Naive B cell (primary cell): Measurements from ENCODE around the gene ELP4. TPM values are rescaled to one million over a fixed set of nuclear protein-coding genes. Genes with fewer than 3 reads are reported as not detected.
"Not testable (repeated sequence)": the region's sequence is repeated elsewhere in the genome, so short reads cannot be mapped to it uniquely, and the experiment has no call there.

Source experiments
- ATAC-seq, 2 donors: fragments of 150-1000 bp; cut with Tn5 transposase; 2 replicates each; pipeline ENCODE4 v1.10.0; 2021; ENCODE audit warnings: low read depth in 2 of 2, mild to moderate bottlenecking in 2 of 2, moderate library complexity in 2 of 2
- DNase-seq: peaks from one replicate; pipeline ENCODE4 v3.0.0; 2022
- H3K27ac Mint-ChIP-seq, 6 donors: one replicate each; pipeline ENCODE4 v1.8.0; 2020 to 2022; ENCODE audit warnings: mild to moderate bottlenecking in 6 of 6, mixed read lengths in 6 of 6, moderate library complexity in 5 of 6, inconsistent platforms in 2 of 6
- H3K27me3 Mint-ChIP-seq, 3 donors: one replicate each; pipeline ENCODE4 v1.8.0; 2021 to 2022; ENCODE audit warnings: mixed read lengths in 3 of 3, mild to moderate bottlenecking in 1 of 3
- H3K36me3 Mint-ChIP-seq, 2 donors: one replicate each; pipeline ENCODE4 v1.8.0; 2020 to 2022; ENCODE audit warnings: mixed read lengths in 2 of 2, inconsistent platforms in 1 of 2, mild to moderate bottlenecking in 1 of 2
- H3K4me1 Mint-ChIP-seq, 3 donors: one replicate each; pipeline ENCODE4 v1.8.0; 2020 to 2022; ENCODE audit warnings: mixed read lengths in 3 of 3, inconsistent platforms in 1 of 3, mild to moderate bottlenecking in 1 of 3, moderate library complexity in 1 of 3
- H3K4me3 Mint-ChIP-seq, 8 donors: one replicate each; pipeline ENCODE4 v1.8.0; 2020 to 2022; ENCODE audit warnings: mild to moderate bottlenecking in 8 of 8, mixed read lengths in 8 of 8, moderate library complexity in 8 of 8, inconsistent platforms in 2 of 8
- H3K9me3 Mint-ChIP-seq, 7 donors: one replicate each; pipeline ENCODE4 v1.8.0; 2020 to 2022; ENCODE audit warnings: mixed read lengths in 7 of 7, mild to moderate bottlenecking in 5 of 7, inconsistent platforms in 2 of 7, moderate library complexity in 1 of 7
- polyA plus RNA-seq, 6 donors: library from polyadenylated mRNA; unstranded; fragments of 300-500 nt; fragmentation: Illumina TruSeq; gene quantifications; one replicate each; pipeline ENCODE4 v1.2.3, GENCODE V29; 2021; ENCODE audit warnings: low read depth in 6 of 6

ELP4 gene
- polyA plus RNA-seq, 6 donors from 2014 or later = 16.7 to 25.0 (median 19.9) TPM

DNA sequence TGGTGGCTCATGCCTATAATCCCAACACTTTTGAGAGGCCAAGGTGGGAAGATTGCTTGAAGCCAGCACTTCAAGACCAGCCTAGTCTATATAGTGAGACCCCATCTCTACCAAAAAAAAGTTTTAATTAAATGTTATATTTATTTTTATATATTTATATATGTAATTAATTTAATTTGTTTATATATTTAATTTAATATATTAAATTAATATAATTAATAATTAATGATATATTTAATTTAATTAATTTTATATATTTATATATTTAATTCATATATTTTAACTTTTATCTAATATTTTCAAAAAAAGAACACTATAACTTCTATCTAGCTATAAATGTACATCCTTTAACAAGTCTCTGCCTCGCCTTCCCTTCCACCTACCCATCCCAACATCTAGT is 196.8 kb downstream of the ELP4 start:
- no peak for ATAC-seq
- H3K4me3 Mint-ChIP-seq = no peak overlapping the region

DNA sequence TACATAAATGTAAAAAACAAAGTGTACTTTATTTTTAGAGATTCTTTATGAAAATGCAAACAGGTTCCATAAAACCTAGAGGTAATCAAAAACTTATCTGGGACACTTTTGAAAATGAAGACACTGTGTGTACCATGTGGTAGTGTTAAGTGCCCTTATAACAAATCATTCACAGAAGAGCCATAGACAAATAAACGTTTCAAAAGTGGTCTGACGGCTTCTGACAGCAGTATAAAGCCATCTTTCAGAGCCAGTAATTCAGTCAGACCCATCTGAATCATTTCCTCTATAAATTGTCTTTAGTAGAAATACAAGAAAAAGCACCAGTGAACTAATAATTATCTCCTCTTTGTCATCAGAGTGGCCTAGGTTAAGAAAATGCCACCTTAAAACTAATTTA is 201.6 kb downstream of the ELP4 start:
- no peak overlapping the region for H3K4me3 Mint-ChIP-seq
- H3K9me3 Mint-ChIP-seq = peaks cover 0 to 3% (median 0%) of the 10 kb centered on the region in 7 donors
- H3K36me3 Mint-ChIP-seq = peaks cover 19 to 20% of the 10 kb centered on the region in 2 donors
- no peak overlapping the region for H3K27ac Mint-ChIP-seq
- no peak for ATAC-seq
- no peaks in the 10 kb centered on the region for H3K27me3 Mint-ChIP-seq
- no peak for DNase-seq
- peaks cover 0 to 4% (median 0%) of the 10 kb centered on the region in 3 donors for H3K4me1 Mint-ChIP-seq

More for the DNA sequence above, 196.8 kb downstream of the ELP4 start:
- H3K27ac Mint-ChIP-seq = no peak overlapping the region
- peaks cover 0 to 3% (median 0%) of the 10 kb centered on the region in 7 donors for H3K9me3 Mint-ChIP-seq
- DNase-seq = no peak
- no peaks in the 10 kb centered on the region for H3K27me3 Mint-ChIP-seq
- peaks cover 12 to 15% of the 10 kb centered on the region in 2 donors for H3K36me3 Mint-ChIP-seq
- H3K4me1 Mint-ChIP-seq = peaks cover 0 to 4% (median 0%) of the 10 kb centered on the region in 3 donors

DNA sequence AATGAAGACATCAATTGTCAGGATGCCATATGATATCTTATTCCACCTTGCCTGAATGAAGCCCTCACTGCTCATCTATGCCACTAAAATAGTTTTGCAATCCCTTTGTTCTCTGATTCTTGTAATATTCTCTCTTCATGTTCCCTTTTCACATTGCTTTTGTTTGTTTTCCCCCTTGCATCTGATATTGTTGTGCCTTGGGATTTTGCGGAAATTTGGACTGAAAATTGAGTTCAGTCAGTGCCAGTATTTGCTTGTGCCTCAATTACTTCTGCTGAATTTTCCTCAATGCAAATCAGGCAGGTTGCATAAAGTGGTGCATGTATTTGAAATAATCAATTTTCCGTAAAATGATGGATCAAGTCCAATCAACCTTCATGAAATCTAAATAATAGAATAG is 203.3 kb downstream of the ELP4 start:
- ATAC-seq (no peak), DNase-seq (no peak)
- Mint-ChIP-seq H3K27me3 (no peaks in the 10 kb centered on the region), H3K4me1 (peaks cover 0 to 4% (median 0%) of the 10 kb centered on the region in 3 donors), H3K4me3 (no peak overlapping the region), H3K9me3 (peaks cover 0 to 3% (median 0%) of the 10 kb centered on the region in 7 donors), H3K27ac (peak overlapping the region in 1 of 6 donors; percentile 71), H3K36me3 (peaks cover 12 to 13% of the 10 kb centered on the region in 2 donors)

GRCh38 chr11:31714840-31715239 is 205.3 kb downstream of the ELP4 start:
- DNase-seq (no peak), ATAC-seq (no peak)
- Mint-ChIP-seq H3K27me3 (no peaks in the 10 kb centered on the region), H3K27ac (no peak overlapping the region), H3K36me3 (peaks cover 6 to 8% of the 10 kb centered on the region in 2 donors), H3K4me3 (no peak overlapping the region), H3K4me1 (peaks cover 0 to 3% (median 0%) of the 10 kb centered on the region in 3 donors), H3K9me3 (peaks cover 0 to 3% (median 0%) of the 10 kb centered on the region in 7 donors)

DNA sequence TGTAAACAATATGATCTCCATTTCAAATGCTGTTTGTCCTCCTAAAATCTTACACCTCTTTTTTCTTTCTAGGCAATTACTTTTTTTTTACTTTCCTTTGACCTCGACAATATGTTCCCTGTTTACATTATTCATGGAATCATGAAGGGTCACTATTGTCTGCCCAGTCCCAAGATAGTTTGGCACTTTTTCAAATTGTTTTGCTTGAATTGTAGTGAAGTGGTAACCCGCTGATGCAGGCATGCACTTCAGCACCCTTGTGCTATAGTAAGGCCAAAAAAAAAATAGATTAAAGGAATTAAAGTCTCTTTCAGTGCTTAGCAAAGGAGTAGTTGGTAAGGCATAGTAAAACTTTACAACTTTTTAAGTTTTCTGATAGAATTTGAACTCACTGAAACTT is 210.7 kb downstream of the ELP4 start:
- H3K4me3 Mint-ChIP-seq = no peak overlapping the region
- H3K27ac Mint-ChIP-seq = no peak overlapping the region
- H3K36me3 Mint-ChIP-seq = peaks cover 11 to 16% of the 10 kb centered on the region in 2 donors
- no peak for DNase-seq
- H3K27me3 Mint-ChIP-seq = no peaks in the 10 kb centered on the region
- H3K9me3 Mint-ChIP-seq = peaks cover 0 to 2% (median 0%) of the 10 kb centered on the region in 7 donors
- ATAC-seq = no peak
- H3K4me1 Mint-ChIP-seq = no peaks in the 10 kb centered on the region

DNA sequence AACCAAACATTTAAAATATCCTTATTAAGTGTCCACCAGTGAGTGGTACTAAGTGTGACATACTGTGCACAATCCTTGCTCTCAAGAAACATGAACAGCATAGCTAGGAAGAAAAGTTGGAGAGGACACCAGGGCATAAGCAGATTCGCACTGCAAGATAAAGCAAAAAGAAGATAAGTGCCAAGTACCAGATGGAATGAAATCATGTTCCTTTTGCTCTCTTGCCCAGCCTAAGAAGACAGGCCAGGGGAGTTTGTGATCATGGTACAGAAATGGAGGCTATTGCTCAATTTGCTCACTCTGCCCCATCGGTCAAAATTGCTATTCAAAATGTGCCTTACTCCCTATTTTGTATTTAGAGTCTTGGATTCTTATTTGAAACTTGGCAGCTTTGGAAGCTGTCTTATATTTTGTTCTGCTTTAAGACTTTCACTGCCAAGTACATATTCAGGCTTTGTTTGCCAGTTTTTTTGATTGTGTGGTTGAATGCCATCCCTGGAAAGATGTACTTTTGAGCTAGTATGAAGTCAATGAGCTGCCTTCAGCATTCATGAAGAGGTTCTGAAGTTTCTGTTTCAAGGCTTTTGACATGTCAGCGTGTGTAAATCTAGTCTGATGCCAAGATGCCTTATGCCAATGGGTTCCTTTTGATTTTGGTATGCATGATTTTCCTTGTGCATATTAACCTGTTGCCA is 211.3 kb downstream of the ELP4 start:
- no peak overlapping the region for H3K4me3 Mint-ChIP-seq
- ATAC-seq (no peak), DNase-seq (no peak)
- H3K27ac Mint-ChIP-seq = no peak overlapping the region
- H3K9me3 Mint-ChIP-seq = peaks cover 0 to 2% (median 0%) of the 10 kb centered on the region in 7 donors
- H3K4me1 Mint-ChIP-seq = no peaks in the 10 kb centered on the region
- no peaks in the 10 kb centered on the region for H3K27me3 Mint-ChIP-seq
- H3K36me3 Mint-ChIP-seq = peaks cover 17% of the 10 kb centered on the region in 2 donors

- H3K9me3 Mint-ChIP-seq = peaks cover 0 to 3% (median 0%) of the 10 kb centered on the region in 7 donors
- no peaks in the 10 kb centered on the region for H3K27me3 Mint-ChIP-seq
- H3K4me3 Mint-ChIP-seq = no peak overlapping the region
- ATAC-seq = no peak
- peaks cover 17 to 24% of the 10 kb centered on the region in 2 donors for H3K36me3 Mint-ChIP-seq
- no peak overlapping the region for H3K27ac Mint-ChIP-seq
- H3K4me1 Mint-ChIP-seq = no peaks in the 10 kb centered on the region
- no peak for DNase-seq
Observed at GRCh38 chr11:31722754-31723153, 213.2 kb downstream of the ELP4 start.

DNA sequence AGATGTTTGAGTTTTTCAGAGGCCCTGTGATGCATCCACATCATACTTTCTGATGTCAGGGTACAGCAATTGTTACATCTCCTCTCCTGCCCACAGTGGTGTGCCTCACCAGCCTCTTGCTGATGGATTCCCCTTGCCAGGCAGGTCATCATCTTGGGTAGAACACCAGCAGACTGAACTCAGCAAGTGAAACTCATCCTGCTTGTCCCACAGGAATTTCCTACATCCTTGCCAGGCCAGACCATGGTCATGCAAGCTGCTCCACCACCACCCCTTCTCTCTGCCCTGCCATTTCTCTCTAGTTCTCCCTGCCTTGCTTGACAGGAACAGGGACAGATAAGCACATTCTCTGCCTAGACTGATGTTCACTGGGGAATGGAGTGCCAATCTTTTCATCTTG is 215.6 kb downstream of the ELP4 start:
- peaks cover 14 to 24% of the 10 kb centered on the region in 2 donors for H3K36me3 Mint-ChIP-seq
- ATAC-seq (no peak), DNase-seq (no peak)
- no peaks in the 10 kb centered on the region for H3K4me1 Mint-ChIP-seq
- no peaks in the 10 kb centered on the region for H3K27me3 Mint-ChIP-seq
- H3K9me3 Mint-ChIP-seq = peaks cover 0 to 4% (median 2%) of the 10 kb centered on the region in 7 donors
- no peak overlapping the region for H3K4me3 Mint-ChIP-seq
- no peak overlapping the region for H3K27ac Mint-ChIP-seq

DNA sequence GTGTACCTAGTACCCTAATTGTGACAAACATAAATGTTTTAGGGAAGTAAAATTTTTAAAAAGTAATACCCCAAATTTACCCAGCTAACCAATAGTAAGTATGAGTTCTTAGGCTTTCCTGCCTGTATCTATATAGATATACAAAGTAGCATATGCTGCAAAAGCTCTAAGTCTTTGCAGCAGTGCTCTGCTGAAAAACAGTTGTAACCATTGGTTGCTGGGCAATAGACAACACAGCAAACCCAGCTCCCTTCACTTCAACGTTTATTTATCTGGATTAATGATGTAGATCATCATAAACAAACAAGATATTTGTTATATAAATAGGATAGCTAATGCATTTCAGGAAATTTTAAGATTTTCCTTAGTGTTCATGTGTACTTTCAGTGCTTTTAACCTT is 218.9 kb downstream of the ELP4 start:
- no peaks in the 10 kb centered on the region for H3K27me3 Mint-ChIP-seq
- no peak for DNase-seq
- H3K27ac Mint-ChIP-seq = no peak overlapping the region

DNA sequence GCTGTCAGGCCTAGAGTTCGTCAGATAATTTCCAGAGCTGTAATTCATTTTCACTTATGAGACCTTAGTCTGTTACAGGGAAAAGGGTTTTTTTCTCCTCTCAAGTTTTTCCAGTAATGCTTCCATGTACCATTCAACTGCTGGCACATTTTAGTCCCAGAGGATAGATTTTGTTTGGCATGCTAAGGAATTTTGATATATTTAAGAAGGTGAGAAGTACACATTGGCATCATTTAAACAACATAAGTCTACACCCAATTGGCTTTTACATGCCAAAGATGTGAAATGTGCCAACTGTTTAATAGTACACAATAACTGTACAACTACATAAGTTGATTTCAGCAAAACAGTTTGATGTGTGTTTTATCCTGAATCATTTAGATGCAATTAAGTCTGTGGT is 230.6 kb downstream of the ELP4 start:
- H3K9me3 Mint-ChIP-seq = peaks cover 0 to 49% (median 47%) of the 10 kb centered on the region in 7 donors
- H3K27ac Mint-ChIP-seq = no peak overlapping the region
- H3K27me3 Mint-ChIP-seq = no peaks in the 10 kb centered on the region
- no peak for ATAC-seq
- H3K4me1 Mint-ChIP-seq = no peaks in the 10 kb centered on the region
- DNase-seq = no peak
- no peak overlapping the region for H3K4me3 Mint-ChIP-seq
- peaks cover 10 to 11% of the 10 kb centered on the region in 2 donors for H3K36me3 Mint-ChIP-seq

More for the DNA sequence above, 218.9 kb downstream of the ELP4 start:
- Mint-ChIP-seq H3K4me1 (no peaks in the 10 kb centered on the region), H3K4me3 (no peak overlapping the region), H3K9me3 (peaks cover 0 to 30% (median 21%) of the 10 kb centered on the region in 7 donors), H3K36me3 (peaks cover 26 to 44% of the 10 kb centered on the region in 2 donors)
- no peak for ATAC-seq

GRCh38 chr11:31740731-31741368 is 231.3 kb downstream of the ELP4 start:
- not testable (repeated sequence) for ATAC-seq, H3K4me3 Mint-ChIP-seq, DNase-seq, H3K4me1 Mint-ChIP-seq, H3K27ac Mint-ChIP-seq, H3K27me3 Mint-ChIP-seq
- Mint-ChIP-seq H3K36me3 (peaks cover 8 to 10% of the 10 kb centered on the region in 2 donors), H3K9me3 (peaks cover 0 to 44% (median 42%) of the 10 kb centered on the region in 7 donors)

DNA sequence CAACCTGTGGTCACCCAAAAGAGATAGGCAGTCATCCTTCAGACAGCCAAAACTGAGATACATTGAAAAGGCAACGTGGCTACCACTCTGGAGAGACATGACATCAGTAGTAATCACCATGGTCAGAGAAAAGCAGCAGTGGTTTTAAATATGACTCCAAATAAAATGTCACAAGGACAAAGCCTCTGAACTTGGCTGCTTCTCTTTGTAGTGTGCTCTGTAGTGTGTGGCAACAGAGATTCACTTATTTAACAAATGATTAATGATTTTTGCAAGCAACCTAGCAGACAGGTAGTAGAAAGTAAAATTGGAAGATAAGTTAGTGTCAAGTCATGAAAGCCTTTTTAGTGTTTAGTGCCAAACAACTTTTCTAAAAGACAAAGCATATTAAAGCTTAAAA is 238.0 kb downstream of the ELP4 start:
- DNase-seq (no peak), ATAC-seq (no peak)
- no peak overlapping the region for H3K4me3 Mint-ChIP-seq
- no peaks in the 10 kb centered on the region for H3K4me1 Mint-ChIP-seq
- peaks cover 8 to 12% of the 10 kb centered on the region in 2 donors for H3K36me3 Mint-ChIP-seq
- no peak overlapping the region for H3K27ac Mint-ChIP-seq
- peaks cover 0 to 16% (median 11%) of the 10 kb centered on the region in 7 donors for H3K9me3 Mint-ChIP-seq
- no peaks in the 10 kb centered on the region for H3K27me3 Mint-ChIP-seq

- ATAC-seq = no peak
- H3K36me3 Mint-ChIP-seq = peaks cover 0 to 10% of the 10 kb centered on the region in 2 donors
- DNase-seq = no peak
- H3K4me3 Mint-ChIP-seq = no peak overlapping the region
- H3K27ac Mint-ChIP-seq = no peak overlapping the region
- H3K27me3 Mint-ChIP-seq = no peaks in the 10 kb centered on the region
- no peaks in the 10 kb centered on the region for H3K9me3 Mint-ChIP-seq
- no peaks in the 10 kb centered on the region for H3K4me1 Mint-ChIP-seq
Observed at GRCh38 chr11:31757260-31757835, 247.8 kb downstream of the ELP4 start.

DNA sequence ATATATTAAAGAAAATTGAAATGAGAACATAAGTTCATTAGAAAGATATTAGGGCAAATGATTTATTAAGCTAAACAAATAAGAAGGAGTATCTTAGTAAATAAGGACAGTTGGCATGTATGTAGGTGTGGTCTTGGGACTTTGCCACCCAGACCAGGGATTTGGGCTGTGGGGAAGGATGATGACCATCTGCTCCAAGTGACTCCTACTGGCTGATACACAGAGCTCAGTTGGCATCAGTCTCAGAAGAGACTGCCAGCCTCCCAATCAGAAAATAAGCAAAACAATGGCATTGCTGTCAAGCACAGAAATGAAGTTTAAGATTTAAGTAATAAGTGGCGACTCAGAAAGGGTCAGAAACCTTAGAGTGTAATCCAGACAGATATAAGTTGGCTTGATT is 252.1 kb downstream of the ELP4 start:
- DNase-seq = no peak
- H3K4me3 Mint-ChIP-seq = no peak overlapping the region
- H3K4me1 Mint-ChIP-seq = no peaks in the 10 kb centered on the region
- H3K36me3 Mint-ChIP-seq = peaks cover 0 to 4% of the 10 kb centered on the region in 2 donors
- H3K27me3 Mint-ChIP-seq = no peaks in the 10 kb centered on the region
- peak overlapping the region in 1 of 6 donors; percentile 47 for H3K27ac Mint-ChIP-seq
- no peaks in the 10 kb centered on the region for H3K9me3 Mint-ChIP-seq
- no peak for ATAC-seq
